Stimulated activated naive CD8-positive, alpha-beta T cell treated with anti-CD3 and anti-CD28 coated beads, Interleukin-15, amount 100 ng/mL, for 72 hours (primary cell): Measurements from ENCODE around the gene TSC22D2.

Source experiments
- ATAC-seq: fragments of 150-1000 bp; cut with Tn5 transposase; 2 replicates; pipeline ENCODE4 v1.10.0; 2021; ENCODE audit warnings: mild to moderate bottlenecking, moderate library complexity
- DNase-seq, 2 donors: peaks; one replicate each; pipeline ENCODE4 v3.0.0; 2021 to 2022
- H3K27ac Mint-ChIP-seq, 2 donors: one replicate each; pipeline ENCODE4 v1.8.0; 2022; ENCODE audit warnings: mild to moderate bottlenecking in 2 of 2, mixed read lengths in 2 of 2, moderate library complexity in 2 of 2
- H3K27me3 Mint-ChIP-seq: one replicate; pipeline ENCODE4 v1.8.0; 2022; ENCODE audit warnings: mixed read lengths
- H3K4me1 Mint-ChIP-seq: one replicate; pipeline ENCODE4 v1.8.0; 2022; ENCODE audit warnings: mild to moderate bottlenecking, mixed read lengths
- H3K4me3 Mint-ChIP-seq, 2 donors: one replicate each; pipeline ENCODE4 v1.8.0; 2022; ENCODE audit warnings: mild to moderate bottlenecking in 2 of 2, mixed read lengths in 2 of 2, moderate library complexity in 1 of 2
- H3K9me3 Mint-ChIP-seq, 2 donors: one replicate each; pipeline ENCODE4 v1.8.0; 2022; ENCODE audit warnings: mixed read lengths in 2 of 2

TSC22D2 gene

GRCh38 chr3:150399060-150399459 is 9.0 kb upstream of the TSC22D2 start:
- no peak for DNase-seq
- H3K27me3 Mint-ChIP-seq = peaks cover 6% of the 10 kb centered on the region
- H3K4me3 Mint-ChIP-seq = no peak overlapping the region
- no peaks in the 10 kb centered on the region for H3K9me3 Mint-ChIP-seq
- ATAC-seq = no peak
- no peaks in the 10 kb centered on the region for H3K4me1 Mint-ChIP-seq
- H3K27ac Mint-ChIP-seq = no peak overlapping the region

DNA sequence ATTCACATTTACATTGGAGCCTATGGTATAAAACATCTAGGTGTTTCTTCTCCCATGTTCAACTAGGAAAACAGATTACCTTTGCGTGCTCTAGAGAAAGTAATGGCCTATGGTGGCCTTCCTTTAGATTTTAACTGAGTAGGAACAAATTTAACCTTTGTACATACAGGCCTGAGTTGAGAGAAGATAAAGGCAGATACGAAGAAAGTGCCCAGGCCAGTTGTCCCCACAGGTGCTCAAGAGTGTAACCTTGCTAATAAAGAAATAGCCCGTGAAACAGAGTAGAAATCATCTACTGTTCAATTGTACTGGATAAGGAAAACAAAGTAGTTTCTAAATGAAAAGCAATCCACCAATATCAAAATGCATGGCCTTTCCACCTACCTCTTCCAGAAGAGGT is 6.8 kb upstream of the TSC22D2 start:
- peaks cover 6% of the 10 kb centered on the region for H3K27me3 Mint-ChIP-seq
- no peak overlapping the region for H3K27ac Mint-ChIP-seq
- ATAC-seq (no peak), DNase-seq (no peak)
- H3K9me3 Mint-ChIP-seq = no peaks in the 10 kb centered on the region
- H3K4me3 Mint-ChIP-seq = no peak overlapping the region
- no peaks in the 10 kb centered on the region for H3K4me1 Mint-ChIP-seq

DNA sequence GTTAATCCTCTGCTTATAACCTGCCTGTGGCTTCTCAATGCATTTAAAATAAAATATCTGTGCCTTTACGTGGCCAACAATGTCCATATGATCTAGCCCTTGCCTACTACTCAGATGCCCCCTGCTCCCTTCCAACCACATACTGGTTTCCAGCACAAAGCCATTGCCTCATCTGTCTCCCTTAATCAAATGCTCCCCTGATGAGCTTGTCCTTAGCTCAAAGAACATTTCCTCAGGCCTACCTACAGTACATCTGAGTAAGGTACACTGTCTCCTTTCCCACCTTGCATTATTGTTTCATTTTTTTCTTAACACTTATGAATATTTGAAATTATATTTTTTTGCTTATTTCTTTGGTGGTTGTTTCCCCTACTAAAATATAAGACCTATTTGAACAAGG is 5.9 kb upstream of the TSC22D2 start:
- DNase-seq (no peak), ATAC-seq (no peak)
- no peaks in the 10 kb centered on the region for H3K9me3 Mint-ChIP-seq
- no peak overlapping the region for H3K4me3 Mint-ChIP-seq
- peaks cover 6% of the 10 kb centered on the region for H3K4me1 Mint-ChIP-seq
- peaks cover 6% of the 10 kb centered on the region for H3K27me3 Mint-ChIP-seq
- no peak overlapping the region for H3K27ac Mint-ChIP-seq

- H3K4me3 Mint-ChIP-seq = no peak overlapping the region
- H3K27ac Mint-ChIP-seq = no peak overlapping the region
- ATAC-seq (no peak), DNase-seq (no peak)
- H3K27me3 Mint-ChIP-seq = peaks cover 2% of the 10 kb centered on the region
- H3K9me3 Mint-ChIP-seq = no peaks in the 10 kb centered on the region
- peaks cover 7% of the 10 kb centered on the region for H3K4me1 Mint-ChIP-seq
Observed at GRCh38 chr3:150404023-150404422, 4.1 kb upstream of the TSC22D2 start.

GRCh38 chr3:150407051-150407807 is 869 bp upstream of the TSC22D2 start:
- Mint-ChIP-seq H3K9me3 (no peaks in the 10 kb centered on the region), H3K4me3 (peak overlapping the region; percentile 79 to 82), H3K27ac (peak overlapping the region; percentile 88 to 92), H3K4me1 (peaks cover 7% of the 10 kb centered on the region), H3K27me3 (no peaks in the 10 kb centered on the region)
- ATAC-seq (no peak), DNase-seq (no peak)

GRCh38 chr3:150407808-150408220 is 284 bp upstream of the TSC22D2 start:
- no peaks in the 10 kb centered on the region for H3K9me3 Mint-ChIP-seq
- peaks cover 7% of the 10 kb centered on the region for H3K4me1 Mint-ChIP-seq
- ATAC-seq (no peak), DNase-seq (no peak)
- peak overlapping the region; percentile 79 to 82 for H3K4me3 Mint-ChIP-seq
- H3K27ac Mint-ChIP-seq = peak overlapping the region; percentile 88 to 92
- no peaks in the 10 kb centered on the region for H3K27me3 Mint-ChIP-seq

DNA sequence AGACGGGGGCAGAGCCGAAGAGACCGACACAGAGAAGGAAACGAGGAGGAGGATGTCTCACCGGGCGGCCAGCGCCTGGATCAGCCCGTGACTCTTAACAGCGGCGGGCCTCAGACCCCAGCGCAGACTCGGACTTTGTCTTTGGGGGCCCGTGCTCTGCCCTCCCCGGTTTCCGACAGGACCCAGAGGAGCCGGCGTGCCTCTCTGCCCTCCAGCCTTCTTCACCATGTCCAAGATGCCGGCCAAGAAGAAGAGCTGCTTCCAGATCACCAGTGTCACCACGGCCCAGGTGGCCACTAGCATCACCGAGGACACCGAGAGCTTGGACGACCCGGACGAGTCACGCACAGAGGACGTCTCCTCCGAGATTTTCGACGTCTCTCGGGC is 1.0 kb downstream of the TSC22D2 start:
- ATAC-seq (no peak), DNase-seq (no peak)
- Mint-ChIP-seq H3K27ac (peak overlapping the region; percentile 94 to 95), H3K4me1 (peaks cover 9% of the 10 kb centered on the region), H3K27me3 (no peaks in the 10 kb centered on the region), H3K4me3 (peak overlapping the region; percentile 79 to 82), H3K9me3 (no peaks in the 10 kb centered on the region)

DNA sequence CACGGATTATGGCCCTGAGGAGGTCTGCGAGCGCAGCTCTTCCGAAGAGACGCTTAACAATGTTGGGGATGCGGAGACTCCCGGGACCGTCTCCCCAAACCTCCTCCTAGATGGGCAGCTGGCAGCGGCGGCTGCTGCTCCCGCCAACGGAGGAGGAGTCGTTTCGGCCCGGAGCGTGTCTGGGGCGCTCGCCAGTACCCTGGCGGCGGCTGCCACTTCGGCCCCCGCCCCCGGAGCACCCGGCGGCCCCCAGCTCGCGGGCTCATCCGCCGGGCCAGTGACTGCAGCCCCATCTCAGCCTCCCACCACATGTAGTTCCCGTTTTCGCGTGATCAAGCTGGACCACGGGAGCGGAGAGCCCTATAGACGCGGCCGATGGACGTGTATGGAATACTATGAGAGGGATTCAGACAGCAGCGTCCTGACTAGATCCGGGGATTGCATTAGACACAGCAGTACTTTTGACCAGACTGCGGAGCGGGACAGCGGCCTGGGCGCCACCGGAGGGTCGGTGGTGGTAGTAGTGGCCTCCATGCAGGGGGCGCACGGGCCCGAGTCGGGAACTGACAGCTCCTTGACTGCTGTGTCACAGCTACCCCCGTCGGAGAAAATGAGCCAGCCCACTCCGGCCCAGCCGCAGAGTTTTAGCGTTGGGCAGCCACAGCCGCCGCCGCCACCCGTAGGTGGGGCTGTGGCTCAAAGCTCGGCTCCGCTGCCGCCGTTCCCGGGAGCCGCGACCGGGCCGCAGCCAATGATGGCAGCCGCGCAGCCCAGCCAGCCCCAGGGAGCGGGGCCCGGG is 1.6 kb downstream of the TSC22D2 start:
- H3K27ac Mint-ChIP-seq = peak overlapping the region; percentile 94 to 95
- peaks cover 15% of the 10 kb centered on the region for H3K4me1 Mint-ChIP-seq
- no peaks in the 10 kb centered on the region for H3K27me3 Mint-ChIP-seq
- DNase-seq = peak; percentile 73 to 83
- peak overlapping the region; percentile 79 to 82 for H3K4me3 Mint-ChIP-seq
- ATAC-seq = peak; percentile 48
- H3K9me3 Mint-ChIP-seq = no peaks in the 10 kb centered on the region

DNA sequence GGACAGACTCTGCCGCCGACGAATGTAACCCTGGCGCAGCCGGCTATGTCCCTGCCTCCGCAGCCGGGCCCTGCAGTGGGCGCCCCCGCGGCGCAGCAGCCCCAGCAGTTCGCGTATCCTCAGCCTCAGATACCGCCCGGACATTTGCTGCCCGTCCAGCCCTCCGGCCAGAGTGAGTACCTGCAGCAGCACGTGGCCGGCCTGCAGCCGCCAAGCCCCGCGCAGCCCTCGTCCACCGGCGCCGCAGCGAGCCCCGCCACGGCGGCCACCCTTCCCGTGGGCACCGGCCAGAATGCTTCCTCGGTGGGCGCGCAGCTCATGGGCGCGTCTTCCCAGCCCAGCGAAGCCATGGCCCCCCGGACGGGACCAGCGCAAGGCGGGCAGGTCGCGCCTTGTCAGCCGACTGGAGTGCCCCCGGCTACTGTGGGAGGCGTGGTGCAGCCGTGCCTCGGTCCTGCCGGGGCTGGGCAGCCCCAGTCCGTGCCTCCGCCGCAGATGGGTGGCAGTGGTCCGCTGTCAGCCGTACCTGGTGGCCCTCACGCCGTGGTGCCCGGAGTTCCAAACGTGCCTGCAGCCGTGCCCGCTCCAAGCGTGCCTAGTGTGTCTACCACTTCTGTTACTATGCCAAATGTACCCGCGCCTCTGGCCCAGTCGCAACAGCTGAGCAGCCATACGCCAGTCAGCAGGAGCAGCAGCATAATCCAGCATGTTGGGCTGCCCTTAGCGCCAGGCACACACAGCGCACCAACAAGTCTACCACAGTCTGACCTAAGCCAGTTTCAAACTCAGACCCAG is 2.4 kb downstream of the TSC22D2 start:
- Mint-ChIP-seq H3K27me3 (no peaks in the 10 kb centered on the region), H3K4me1 (peaks cover 23% of the 10 kb centered on the region), H3K4me3 (peak overlapping the region; percentile 79 to 82), H3K9me3 (no peaks in the 10 kb centered on the region), H3K27ac (peak overlapping the region; percentile 37 to 94)
- peak; percentile 29 for ATAC-seq
- DNase-seq = peak; percentile 33 to 34

GRCh38 chr3:150411106-150411460 is 3.0 kb downstream of the TSC22D2 start:
- no peaks in the 10 kb centered on the region for H3K27me3 Mint-ChIP-seq
- DNase-seq (no peak), ATAC-seq (no peak)
- peak overlapping the region; percentile 49 to 91 for H3K27ac Mint-ChIP-seq
- peaks cover 29% of the 10 kb centered on the region for H3K4me1 Mint-ChIP-seq
- H3K4me3 Mint-ChIP-seq = peak overlapping the region; percentile 79 to 82
- H3K9me3 Mint-ChIP-seq = no peaks in the 10 kb centered on the region

DNA sequence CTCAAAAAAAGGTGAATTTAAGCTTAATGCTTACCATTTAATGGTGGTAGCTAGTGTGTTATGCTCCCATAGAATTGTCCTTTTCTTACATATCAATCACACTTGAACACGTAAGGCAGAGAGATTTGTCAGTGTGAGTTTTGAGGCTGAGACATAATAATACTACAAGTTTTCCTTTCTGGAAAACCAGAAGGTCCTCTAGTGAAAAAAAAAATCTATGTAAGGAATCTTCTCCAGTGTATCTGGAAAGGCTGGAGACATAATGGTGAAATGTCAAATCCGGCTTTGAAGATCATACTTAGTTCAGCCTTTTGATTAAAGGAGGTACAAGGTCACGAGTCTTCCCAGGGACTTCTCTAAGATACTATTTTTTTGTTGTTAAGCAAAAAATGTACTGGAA is 3.4 kb downstream of the TSC22D2 start:
- Mint-ChIP-seq H3K9me3 (no peaks in the 10 kb centered on the region), H3K27me3 (no peaks in the 10 kb centered on the region), H3K4me1 (peaks cover 29% of the 10 kb centered on the region), H3K27ac (no peak overlapping the region), H3K4me3 (peak overlapping the region; percentile 79 to 82)
- ATAC-seq (no peak), DNase-seq (no peak)

DNA sequence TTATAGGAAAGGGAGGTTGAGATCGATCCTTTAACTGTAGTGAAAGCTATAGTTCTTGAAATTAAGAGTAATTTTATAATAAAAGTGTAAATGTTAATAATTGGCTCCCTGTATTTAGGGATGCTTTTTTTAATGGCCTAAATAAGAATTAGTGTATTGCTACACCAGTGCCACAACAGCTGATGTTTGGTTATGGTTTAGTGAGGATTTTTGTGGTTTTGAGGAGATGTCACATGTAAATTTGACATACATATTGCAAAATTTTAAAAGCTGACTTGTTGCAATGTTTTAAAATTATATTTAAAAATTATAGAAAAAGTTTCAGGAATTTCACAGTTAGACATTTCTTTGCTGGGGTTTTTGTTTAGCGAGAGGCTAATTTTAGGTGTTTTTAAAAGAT is 3.9 kb downstream of the TSC22D2 start:
- DNase-seq (no peak), ATAC-seq (no peak)
- Mint-ChIP-seq H3K9me3 (no peaks in the 10 kb centered on the region), H3K27ac (no peak overlapping the region), H3K4me1 (peaks cover 27% of the 10 kb centered on the region), H3K4me3 (peak overlapping the region; percentile 79 to 82), H3K27me3 (no peaks in the 10 kb centered on the region)

DNA sequence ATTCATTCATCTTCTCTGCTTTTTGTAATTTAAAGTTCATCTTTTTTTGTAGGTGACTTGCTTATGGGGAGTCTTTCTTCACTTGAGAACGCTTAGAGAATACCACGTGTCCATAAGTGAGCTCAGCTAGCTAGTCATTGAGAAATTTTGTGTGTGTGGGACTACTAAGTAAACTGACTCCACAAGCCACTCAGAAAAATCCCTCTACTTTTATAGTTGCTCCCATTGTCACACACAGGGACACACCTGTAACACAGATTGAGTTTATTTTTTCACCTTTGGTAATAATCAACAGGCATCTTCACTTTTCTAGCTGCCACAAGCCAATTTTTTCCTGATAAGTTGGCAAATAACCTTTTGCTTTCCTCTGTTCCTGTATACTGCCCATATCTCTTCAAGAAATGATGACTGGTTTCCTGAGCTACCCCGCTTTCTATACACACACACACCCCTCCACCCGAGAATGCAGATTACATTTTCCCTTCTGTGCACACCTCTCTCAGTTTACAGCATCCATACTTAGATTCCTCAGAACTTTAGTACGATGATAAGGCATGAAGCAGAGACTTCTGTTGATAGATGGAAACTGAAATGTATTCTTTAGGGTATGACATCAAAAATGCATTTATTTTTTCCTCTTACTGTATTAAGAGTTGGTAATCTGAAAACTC is 4.6 kb downstream of the TSC22D2 start:
- Mint-ChIP-seq H3K27me3 (no peaks in the 10 kb centered on the region), H3K4me1 (peaks cover 32% of the 10 kb centered on the region), H3K9me3 (no peaks in the 10 kb centered on the region), H3K4me3 (peak overlapping the region; percentile 71 to 82), H3K27ac (peak overlapping the region in 1 of 2 donors; percentile 86)
- no peak for DNase-seq
- ATAC-seq = no peak

GRCh38 chr3:150414258-150414657 is 6.2 kb downstream of the TSC22D2 start:
- ATAC-seq (no peak), DNase-seq (no peak)
- no peak overlapping the region for H3K27ac Mint-ChIP-seq
- no peaks in the 10 kb centered on the region for H3K27me3 Mint-ChIP-seq
- H3K4me3 Mint-ChIP-seq = peak overlapping the region; percentile 39 to 82
- peaks cover 44% of the 10 kb centered on the region for H3K4me1 Mint-ChIP-seq
- H3K9me3 Mint-ChIP-seq = no peaks in the 10 kb centered on the region

GRCh38 chr3:150414959-150415358 is 6.9 kb downstream of the TSC22D2 start:
- ATAC-seq (no peak), DNase-seq (no peak)
- peak overlapping the region; percentile 39 to 82 for H3K4me3 Mint-ChIP-seq
- H3K4me1 Mint-ChIP-seq = peaks cover 51% of the 10 kb centered on the region
- H3K9me3 Mint-ChIP-seq = no peaks in the 10 kb centered on the region
- H3K27ac Mint-ChIP-seq = no peak overlapping the region
- no peaks in the 10 kb centered on the region for H3K27me3 Mint-ChIP-seq
